ENCODE measurements around the gene POGK. TPM values are rescaled to one million over a fixed set of nuclear protein-coding genes. Genes with fewer than 3 reads are reported as not detected.
"Not testable (repeated sequence)": the region's sequence is repeated elsewhere in the genome, so short reads cannot be mapped to it uniquely, and the experiment has no call there.

POGK gene
- total RNA-seq, 1 donor from 2014 or later: 39.1 TPM

DNA sequence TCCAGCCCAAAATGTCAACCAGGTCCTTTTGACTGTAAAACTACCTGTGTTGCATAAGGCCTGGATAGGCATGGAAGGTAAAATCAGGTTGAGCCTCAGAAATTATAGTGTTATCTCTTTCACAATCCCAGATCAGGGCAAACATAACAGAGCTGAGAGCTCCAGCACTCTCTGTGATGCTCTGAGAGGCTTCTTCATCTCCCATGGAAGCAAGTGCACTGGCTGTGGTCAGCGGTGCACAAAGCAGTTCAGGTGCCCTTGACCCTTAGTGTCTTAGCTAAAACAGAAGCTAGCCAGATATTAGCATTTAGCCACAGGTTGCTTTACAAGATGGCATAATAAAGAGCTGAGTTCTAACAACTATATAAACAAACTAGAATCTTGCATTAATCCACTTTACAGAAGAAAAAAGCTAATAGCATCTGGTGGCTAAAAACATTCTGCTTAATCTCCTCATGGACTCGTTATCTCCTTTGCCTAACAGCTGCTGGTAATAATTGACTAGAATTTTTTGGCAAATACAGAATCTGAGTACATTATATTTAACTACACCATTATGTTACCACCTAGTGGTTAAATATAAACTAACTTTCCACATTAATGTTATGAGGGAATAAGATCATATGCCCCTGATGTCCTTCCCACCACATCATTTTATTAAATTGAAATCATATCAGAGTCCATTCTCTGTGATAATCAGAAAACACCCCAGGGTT, 25.6 kb upstream of the POGK start:
- no peak for DNase-seq

DNA sequence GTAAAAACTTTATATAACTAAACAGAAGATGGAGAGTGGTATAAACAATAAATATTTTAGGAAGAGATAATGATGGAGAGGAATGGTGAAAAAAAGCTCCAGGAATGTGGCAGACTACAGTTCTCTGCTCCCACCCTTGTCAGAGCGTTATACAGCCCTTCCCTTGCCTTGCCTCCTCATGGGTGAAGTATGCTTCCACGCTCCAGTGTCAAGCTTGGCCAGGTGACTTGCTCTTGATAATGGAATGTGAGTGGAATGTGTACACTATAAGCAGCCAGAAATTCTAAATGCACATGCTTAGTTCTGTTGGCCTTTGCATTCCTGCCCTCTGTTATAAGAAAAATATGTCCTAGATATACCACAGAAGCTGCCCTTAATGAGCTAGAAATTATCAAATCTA, 24.7 kb upstream of the POGK start:
- intact Hi-C loops (cut with micrococcal nuclease): no loop called here
- ChIA-PET CTCF (no interaction called here), POLR2A (interaction anchor here (0.6 kb wide), 1 partner anchor 24 kb away, joined by 3 read pairs; the partner anchor contains the start of gene POGK)
- ATAC-seq (ENCODE audit: low read depth) (no peak), DNase-seq (no peak)
- H3K36me3 Mint-ChIP-seq (ENCODE audit: low read depth): no peaks in the 10 kb centered on the region
- H3K4me3 Mint-ChIP-seq: no peak overlapping the region
- H3K4me1 Mint-ChIP-seq: no peaks in the 10 kb centered on the region
- peaks cover 14% of the 10 kb centered on the region for H3K9me3 Mint-ChIP-seq
- peaks cover 26% of the 10 kb centered on the region for H3K27me3 Mint-ChIP-seq
- no peak overlapping the region for H3K27ac Mint-ChIP-seq
- TF ChIP-seq, protein P1, sequence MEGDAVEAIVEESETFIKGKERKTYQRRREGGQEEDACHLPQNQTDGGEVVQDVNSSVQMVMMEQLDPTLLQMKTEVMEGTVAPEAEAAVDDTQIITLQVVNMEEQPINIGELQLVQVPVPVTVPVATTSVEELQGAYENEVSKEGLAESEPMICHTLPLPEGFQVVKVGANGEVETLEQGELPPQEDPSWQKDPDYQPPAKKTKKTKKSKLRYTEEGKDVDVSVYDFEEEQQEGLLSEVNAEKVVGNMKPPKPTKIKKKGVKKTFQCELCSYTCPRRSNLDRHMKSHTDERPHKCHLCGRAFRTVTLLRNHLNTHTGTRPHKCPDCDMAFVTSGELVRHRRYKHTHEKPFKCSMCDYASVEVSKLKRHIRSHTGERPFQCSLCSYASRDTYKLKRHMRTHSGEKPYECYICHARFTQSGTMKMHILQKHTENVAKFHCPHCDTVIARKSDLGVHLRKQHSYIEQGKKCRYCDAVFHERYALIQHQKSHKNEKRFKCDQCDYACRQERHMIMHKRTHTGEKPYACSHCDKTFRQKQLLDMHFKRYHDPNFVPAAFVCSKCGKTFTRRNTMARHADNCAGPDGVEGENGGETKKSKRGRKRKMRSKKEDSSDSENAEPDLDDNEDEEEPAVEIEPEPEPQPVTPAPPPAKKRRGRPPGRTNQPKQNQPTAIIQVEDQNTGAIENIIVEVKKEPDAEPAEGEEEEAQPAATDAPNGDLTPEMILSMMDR (IDR thresholded peaks at IDR 0.05): no peak

More for the DNA sequence above, 25.6 kb upstream of the POGK start:
- ChIA-PET CTCF (no interaction called here), POLR2A (interaction anchor here (0.6 kb wide), 1 partner anchor 25 kb away, joined by 3 read pairs; the partner anchor contains the start of gene POGK)
- Mint-ChIP-seq H3K27me3 (peaks cover 26% of the 10 kb centered on the region), H3K4me3 (no peak overlapping the region), H3K27ac (no peak overlapping the region), H3K36me3 (ENCODE audit: low read depth) (no peaks in the 10 kb centered on the region), H3K4me1 (no peaks in the 10 kb centered on the region), H3K9me3 (peaks cover 9% of the 10 kb centered on the region)
- TF ChIP-seq, protein P1 (IDR thresholded peaks at IDR 0.05): no peak
- intact Hi-C loops (cut with micrococcal nuclease): no loop called here
- ATAC-seq (ENCODE audit: low read depth): no peak

DNA sequence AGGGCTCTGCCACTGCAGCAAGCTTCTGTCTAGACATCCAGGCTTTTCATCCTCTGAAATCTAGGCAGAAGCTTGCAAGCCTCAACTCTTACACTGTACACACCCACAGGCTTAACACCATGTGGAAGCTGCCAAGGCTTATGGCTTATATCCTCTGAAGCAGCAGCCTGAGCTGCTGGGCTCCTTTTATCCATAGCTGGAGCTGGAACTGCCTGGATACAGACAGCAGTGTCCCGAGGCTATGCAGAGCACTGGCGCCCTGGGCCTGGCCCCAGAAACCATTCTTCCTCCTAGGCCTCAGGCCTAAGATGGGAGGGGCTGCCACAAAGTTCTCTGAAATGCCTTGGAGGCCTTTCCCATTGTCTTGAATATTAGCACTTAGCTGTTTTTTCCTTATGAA, 19.3 kb upstream of the POGK start:
- H3K4me3 Mint-ChIP-seq: no peak overlapping the region
- intact Hi-C loops (cut with micrococcal nuclease): no loop called here
- peaks cover 20% of the 10 kb centered on the region for H3K9me3 Mint-ChIP-seq
- H3K27ac Mint-ChIP-seq: no peak overlapping the region
- no peaks in the 10 kb centered on the region for H3K36me3 Mint-ChIP-seq (ENCODE audit: low read depth)
- peaks cover 14% of the 10 kb centered on the region for H3K27me3 Mint-ChIP-seq
- ChIA-PET POLR2A (no interaction called here), CTCF (no interaction called here)
- no peak for DNase-seq
- ATAC-seq (ENCODE audit: low read depth): no peak
- TF ChIP-seq, protein P1 (IDR thresholded peaks at IDR 0.05): no peak
- no peaks in the 10 kb centered on the region for H3K4me1 Mint-ChIP-seq

DNA sequence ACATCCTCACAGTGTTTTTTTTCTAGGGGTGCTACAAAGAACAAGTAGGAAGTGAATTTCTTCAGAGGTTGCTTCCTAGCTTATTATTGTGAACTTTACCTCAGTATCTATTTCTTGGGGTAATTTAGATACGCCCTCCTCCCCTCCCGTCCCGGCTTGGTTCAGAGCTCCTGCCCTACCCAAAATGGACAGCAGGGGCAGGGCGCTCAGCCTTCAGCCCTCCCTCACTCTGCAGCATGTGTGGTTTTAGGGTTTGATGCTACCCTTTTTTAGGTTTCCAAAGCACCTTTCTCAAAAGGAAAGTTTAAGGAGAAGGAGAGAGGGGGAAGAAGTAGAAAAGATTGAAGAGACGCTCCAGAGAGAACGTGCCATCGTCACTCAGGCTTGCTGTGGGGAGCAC, 16.9 kb upstream of the POGK start:
- ChIA-PET CTCF (no interaction called here), POLR2A (no interaction called here)
- intact Hi-C loops (cut with micrococcal nuclease): no loop called here
- no peaks in the 10 kb centered on the region for H3K4me1 Mint-ChIP-seq
- no peaks in the 10 kb centered on the region for H3K36me3 Mint-ChIP-seq (ENCODE audit: low read depth)
- TF ChIP-seq, protein P1 (IDR thresholded peaks at IDR 0.05): no peak
- H3K27me3 Mint-ChIP-seq: peaks cover 10% of the 10 kb centered on the region
- no peak for DNase-seq
- H3K4me3 Mint-ChIP-seq: no peak overlapping the region
- peaks cover 15% of the 10 kb centered on the region for H3K9me3 Mint-ChIP-seq
- no peak overlapping the region for H3K27ac Mint-ChIP-seq
- no peak for ATAC-seq (ENCODE audit: low read depth)

DNA sequence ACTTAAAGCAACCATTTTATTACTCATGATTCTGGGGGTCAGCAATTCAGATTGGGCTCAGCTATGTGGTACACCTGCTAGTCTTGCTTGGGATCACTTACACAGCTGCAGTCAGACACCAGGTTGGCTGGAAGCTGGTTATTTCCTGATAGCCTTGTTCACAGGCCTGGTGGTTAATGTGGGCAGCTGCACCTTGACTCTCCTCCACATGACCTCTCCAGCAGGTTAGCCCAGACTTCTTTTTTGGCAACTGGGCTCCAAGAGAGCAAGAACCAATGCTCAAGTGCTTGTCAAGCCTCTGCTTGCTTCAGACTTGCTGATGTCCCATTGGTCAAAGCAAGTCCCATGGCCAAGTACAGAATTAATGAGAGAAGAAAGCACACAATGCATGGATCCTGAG, 11.8 kb upstream of the POGK start:
- no peak overlapping the region for H3K27ac Mint-ChIP-seq
- ChIA-PET POLR2A (no interaction called here), CTCF (no interaction called here)
- no peaks in the 10 kb centered on the region for H3K4me1 Mint-ChIP-seq
- intact Hi-C loops (cut with micrococcal nuclease): no loop called here
- no peaks in the 10 kb centered on the region for H3K36me3 Mint-ChIP-seq (ENCODE audit: low read depth)
- DNase-seq: no peak
- no peak for ATAC-seq (ENCODE audit: low read depth)
- peaks cover 7% of the 10 kb centered on the region for H3K27me3 Mint-ChIP-seq
- no peak overlapping the region for H3K4me3 Mint-ChIP-seq
- H3K9me3 Mint-ChIP-seq: peaks cover 17% of the 10 kb centered on the region
- TF ChIP-seq, protein P1 (IDR thresholded peaks at IDR 0.05): no peak

DNA sequence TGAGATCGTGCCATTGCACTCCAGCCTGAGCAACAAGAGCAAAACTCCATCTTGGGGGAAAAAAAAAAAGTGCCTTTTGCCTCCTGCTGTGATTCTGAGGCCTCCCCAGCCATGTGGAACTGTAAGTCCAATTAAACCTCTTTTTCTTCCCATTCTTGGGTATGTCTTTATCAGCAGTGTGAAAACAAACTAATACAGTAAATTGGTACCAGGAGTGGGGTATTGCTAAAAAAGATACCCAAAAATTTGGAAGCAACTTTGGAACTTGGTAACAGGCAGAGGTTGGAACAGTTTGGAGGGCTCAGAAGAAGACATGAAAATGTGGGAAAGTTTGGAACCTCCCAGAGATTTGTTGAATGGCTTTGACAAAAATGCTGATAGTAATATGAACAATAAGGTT, 9.5 kb upstream of the POGK start:
- H3K4me1 Mint-ChIP-seq; H3K36me3 Mint-ChIP-seq (ENCODE audit: low read depth); CTCF ChIA-PET; intact Hi-C loops (cut with micrococcal nuclease); ATAC-seq (ENCODE audit: low read depth); H3K27ac Mint-ChIP-seq; H3K4me3 Mint-ChIP-seq; DNase-seq: not testable (repeated sequence)
- POLR2A ChIA-PET: interaction anchor here (1.5 kb wide), 1 partner anchor 9 kb away, joined by 6 read pairs; the partner anchor contains the start of gene POGK
- Mint-ChIP-seq H3K27me3 (peaks cover 11% of the 10 kb centered on the region), H3K9me3 (peaks cover 17% of the 10 kb centered on the region)
